Measurements from ENCODE around the gene EML1. TPM values are rescaled to one million over a fixed set of nuclear protein-coding genes. Genes with fewer than 3 reads are reported as not detected.

The EML1 gene
- total and polyA plus RNA-seq, 2 donors from 2014 or later = 7.9 to 35.9 TPM

- Histone ChIP-seq H3K9me3 (ENCODE audit: control insufficient read depth in 2 of 3, insufficient read depth in 1 of 3, low read length in 3 of 3) (peaks cover 0 to 4% (median 0%) of the 10 kb centered on the region in 3 donors), H3K27ac (ENCODE audit: low read depth in 2 of 2, low read length in 2 of 2) (no peak overlapping the region), H3K27me3 (ENCODE audit: control insufficient read depth, insufficient read depth, low read length) (no peaks in the 10 kb centered on the region), H3K4me1 (ENCODE audit: control insufficient read depth in 2 of 3, insufficient read depth in 2 of 3, low read depth in 1 of 3, low read length in 3 of 3) (no peaks in the 10 kb centered on the region), H3K4me3 (ENCODE audit: low read length in 3 of 3) (no peak overlapping the region), H3K9ac (ENCODE audit: low read length in 3 of 3) (no peak overlapping the region), H3K36me3 (ENCODE audit: control insufficient read depth in 2 of 3, insufficient read depth in 3 of 3, low read length in 3 of 3) (peaks cover 0 to 4% (median 0%) of the 10 kb centered on the region in 3 donors)
- DNase-seq (no peak), FAIRE-seq (no peak)
- intact Hi-C loops (cut with DNase I) = no loop called here
- no peak for TF ChIP-seq CTCF (IDR thresholded peaks at IDR 0.05; ENCODE audit: borderline replicate concordance, extremely low read depth, insufficient read depth)
These were observed 137.4 kb downstream of the EML1 start for GRCh38 chr14:99930420-99931274.

GRCh38 chr14:99931308-99931707 lies 138.1 kb downstream of the EML1 start:
- DNase-seq (no peak), FAIRE-seq (no peak)
- peaks cover 0 to 9% (median 0%) of the 10 kb centered on the region in 3 donors for H3K36me3 ChIP-seq (ENCODE audit: control insufficient read depth in 2 of 3, insufficient read depth in 3 of 3, low read length in 3 of 3)
- H3K27me3 ChIP-seq (ENCODE audit: control insufficient read depth, insufficient read depth, low read length) = no peaks in the 10 kb centered on the region
- no peak overlapping the region for H3K4me3 ChIP-seq (ENCODE audit: low read length in 3 of 3)
- H3K4me1 ChIP-seq (ENCODE audit: control insufficient read depth in 2 of 3, insufficient read depth in 2 of 3, low read depth in 1 of 3, low read length in 3 of 3) = no peaks in the 10 kb centered on the region
- H3K27ac ChIP-seq (ENCODE audit: low read depth in 2 of 2, low read length in 2 of 2) = no peak overlapping the region
- H3K9ac ChIP-seq (ENCODE audit: low read length in 3 of 3) = no peak overlapping the region
- no peak for TF ChIP-seq CTCF (IDR thresholded peaks at IDR 0.05; ENCODE audit: borderline replicate concordance, extremely low read depth, insufficient read depth)
- peaks cover 0 to 4% (median 0%) of the 10 kb centered on the region in 3 donors for H3K9me3 ChIP-seq (ENCODE audit: control insufficient read depth in 2 of 3, insufficient read depth in 1 of 3, low read length in 3 of 3)
- intact Hi-C loops (cut with DNase I) = no loop called here

- no peaks in the 10 kb centered on the region for H3K9me3 ChIP-seq (ENCODE audit: control insufficient read depth in 2 of 3, insufficient read depth in 1 of 3, low read length in 3 of 3)
- TF ChIP-seq CTCF (IDR thresholded peaks at IDR 0.05; ENCODE audit: borderline replicate concordance, extremely low read depth, insufficient read depth) = no peak
- no peak overlapping the region for H3K27ac ChIP-seq (ENCODE audit: low read depth in 2 of 2, low read length in 2 of 2)
- H3K9ac ChIP-seq (ENCODE audit: low read length in 3 of 3) = no peak overlapping the region
- H3K4me3 ChIP-seq (ENCODE audit: low read length in 3 of 3) = no peak overlapping the region
- peaks cover 0 to 8% (median 2%) of the 10 kb centered on the region in 3 donors for H3K36me3 ChIP-seq (ENCODE audit: control insufficient read depth in 2 of 3, insufficient read depth in 3 of 3, low read length in 3 of 3)
- DNase-seq = no peak
- FAIRE-seq = no peak
- intact Hi-C loops (cut with DNase I) = no loop called here
- H3K27me3 ChIP-seq (ENCODE audit: control insufficient read depth, insufficient read depth, low read length) = no peaks in the 10 kb centered on the region
- no peaks in the 10 kb centered on the region for H3K4me1 ChIP-seq (ENCODE audit: control insufficient read depth in 2 of 3, insufficient read depth in 2 of 3, low read depth in 1 of 3, low read length in 3 of 3)
These were observed 142.8 kb downstream of the EML1 start for GRCh38 chr14:99936056-99936455.
